Measurements from ENCODE around the gene TIAM1.

The TIAM1 gene

DNA sequence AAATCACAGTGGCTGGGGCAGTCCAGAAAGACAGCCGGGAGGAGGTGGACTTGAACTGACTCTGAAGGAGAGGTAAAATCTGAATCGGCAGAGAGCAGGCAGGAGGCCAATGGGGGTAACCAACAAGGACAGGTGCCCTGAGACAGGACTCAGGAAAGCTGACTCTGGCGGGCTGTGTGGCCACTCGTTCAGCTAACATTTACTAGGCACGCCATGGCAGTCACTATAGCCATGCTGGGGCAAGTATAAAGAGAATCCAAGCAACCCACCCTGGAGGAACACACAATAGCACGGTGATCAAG lies 7.4 kb downstream of the TIAM1 start:
- H3K79me2 ChIP-seq (ENCODE audit: insufficient read depth, low read length): no peaks in the 10 kb centered on the region
- H3K36me3 ChIP-seq (ENCODE audit: insufficient read depth, low read length): no peaks in the 10 kb centered on the region
- no peak overlapping the region for H3K4me3 ChIP-seq (ENCODE audit: low read depth in 1 of 2, low read length in 2 of 2)
- H3K27ac ChIP-seq (ENCODE audit: low read length): no peak overlapping the region
- ATAC-seq (ENCODE audit: insufficient read depth, low read depth): no peak
- TF ChIP-seq CTCF (IDR thresholded peaks at IDR 0.05; ENCODE audit: borderline replicate concordance, extremely low read depth, low read length, poor library complexity, severe bottlenecking) (no peak), EZH2 (IDR thresholded peaks at IDR 0.05; ENCODE audit: borderline replicate concordance, low read depth, low read length, severe bottlenecking) (no peak)
- H3K4me2 ChIP-seq (ENCODE audit: insufficient read depth, low read length): no peak overlapping the region
- no peak overlapping the region for H2AFZ ChIP-seq (ENCODE audit: low read depth, low read length)
- H3K27me3 ChIP-seq (ENCODE audit: insufficient read depth, low read length, poor library complexity): no peaks in the 10 kb centered on the region
- 0 out of 2 replicates have a peak, but pooled peaks cover 2% of the 10 kb centered on the region for H4K20me1 ChIP-seq (ENCODE audit: insufficient read depth, low read length)
- H3K4me1 ChIP-seq (ENCODE audit: insufficient read depth, low read length): no peaks in the 10 kb centered on the region
- DNase-seq: no peak
- no peaks in the 10 kb centered on the region for H3K9me3 ChIP-seq (ENCODE audit: insufficient read depth, low read length, severe bottlenecking)
- no peak overlapping the region for H3K9ac ChIP-seq (ENCODE audit: low read depth, low read length)

DNA sequence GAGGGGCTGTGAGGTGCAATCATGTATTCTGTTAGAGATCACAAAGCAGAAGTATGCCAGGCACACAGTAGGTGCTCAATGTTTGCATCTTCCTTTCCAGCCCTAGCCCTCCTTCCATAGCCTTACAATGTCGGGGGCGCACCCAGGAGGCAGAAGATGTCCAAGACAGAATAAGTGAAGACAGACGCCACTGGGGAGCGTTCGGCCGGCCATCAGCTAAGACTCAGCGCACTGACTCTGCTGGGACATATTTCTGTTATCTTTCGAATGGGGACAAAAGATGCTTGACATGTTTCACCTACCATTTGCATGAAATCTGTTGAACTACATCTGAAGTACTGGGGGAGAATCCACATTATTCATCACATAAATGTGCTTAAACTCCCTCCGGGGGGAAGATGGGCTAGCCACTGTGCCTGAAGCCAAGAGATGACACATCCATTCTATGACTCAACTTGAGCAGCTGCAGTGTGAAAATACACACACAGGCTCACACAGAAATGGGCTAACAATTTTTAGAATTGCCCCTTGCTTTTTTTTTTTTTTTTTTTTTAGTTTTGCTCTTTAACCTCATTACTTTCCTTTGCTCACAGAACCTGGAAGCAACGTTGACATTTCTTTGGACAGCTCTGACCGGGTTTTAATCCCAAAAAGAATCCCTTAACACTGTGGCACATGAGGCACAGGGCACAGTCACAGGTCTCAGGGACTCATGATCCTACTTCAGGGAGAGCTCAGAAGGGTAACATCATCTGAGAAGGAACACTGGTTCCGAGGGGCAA lies 7.9 kb downstream of the TIAM1 start:
- Histone ChIP-seq H3K36me3 (ENCODE audit: insufficient read depth, low read length) (no peaks in the 10 kb centered on the region), H3K4me2 (ENCODE audit: insufficient read depth, low read length) (no peak overlapping the region), H3K4me3 (ENCODE audit: low read depth in 1 of 2, low read length in 2 of 2) (no peak overlapping the region), H3K9me3 (ENCODE audit: insufficient read depth, low read length, severe bottlenecking) (no peaks in the 10 kb centered on the region), H3K9ac (ENCODE audit: low read depth, low read length) (no peak overlapping the region), H3K27me3 (ENCODE audit: insufficient read depth, low read length, poor library complexity) (no peaks in the 10 kb centered on the region), H2AFZ (ENCODE audit: low read depth, low read length) (no peak overlapping the region), H3K27ac (ENCODE audit: low read length) (no peak overlapping the region), H3K4me1 (ENCODE audit: insufficient read depth, low read length) (no peaks in the 10 kb centered on the region), H3K79me2 (ENCODE audit: insufficient read depth, low read length) (no peaks in the 10 kb centered on the region), H4K20me1 (ENCODE audit: insufficient read depth, low read length) (0 out of 2 replicates have a peak, but pooled peaks cover 2% of the 10 kb centered on the region)
- TF ChIP-seq EZH2 (IDR thresholded peaks at IDR 0.05; ENCODE audit: borderline replicate concordance, low read depth, low read length, severe bottlenecking): no peak
- TF ChIP-seq CTCF (IDR thresholded peaks at IDR 0.05; ENCODE audit: borderline replicate concordance, extremely low read depth, low read length, poor library complexity, severe bottlenecking): no peak
- no peak for ATAC-seq (ENCODE audit: insufficient read depth, low read depth)
- no peak for DNase-seq

- ATAC-seq (ENCODE audit: insufficient read depth, low read depth) (no peak), DNase-seq (no peak)
- H3K4me1 ChIP-seq (ENCODE audit: insufficient read depth, low read length): no peaks in the 10 kb centered on the region
- no peaks in the 10 kb centered on the region for H3K36me3 ChIP-seq (ENCODE audit: insufficient read depth, low read length)
- H3K27me3 ChIP-seq (ENCODE audit: insufficient read depth, low read length, poor library complexity): no peaks in the 10 kb centered on the region
- no peaks in the 10 kb centered on the region for H4K20me1 ChIP-seq (ENCODE audit: insufficient read depth, low read length)
- TF ChIP-seq EZH2 (IDR thresholded peaks at IDR 0.05; ENCODE audit: borderline replicate concordance, low read depth, low read length, severe bottlenecking): no peak
- no peak for TF ChIP-seq CTCF (IDR thresholded peaks at IDR 0.05; ENCODE audit: borderline replicate concordance, extremely low read depth, low read length, poor library complexity, severe bottlenecking)
- H3K27ac ChIP-seq (ENCODE audit: low read length): no peak overlapping the region
- no peak overlapping the region for H3K9ac ChIP-seq (ENCODE audit: low read depth, low read length)
- H3K9me3 ChIP-seq (ENCODE audit: insufficient read depth, low read length, severe bottlenecking): no peaks in the 10 kb centered on the region
- no peaks in the 10 kb centered on the region for H3K79me2 ChIP-seq (ENCODE audit: insufficient read depth, low read length)
- H2AFZ ChIP-seq (ENCODE audit: low read depth, low read length): no peak overlapping the region
- no peak overlapping the region for H3K4me3 ChIP-seq (ENCODE audit: low read depth in 1 of 2, low read length in 2 of 2)
- H3K4me2 ChIP-seq (ENCODE audit: insufficient read depth, low read length): no peak overlapping the region
These were observed 9.4 kb downstream of the TIAM1 start for GRCh38 chr21:31334648-31335121.

All from DND-41 (cell line).